Ramos (cell line): ENCODE data around the gene XXYLT1.
"Not testable (repeated sequence)": the region's sequence is repeated elsewhere in the genome, so short reads cannot be mapped to it uniquely, and the experiment has no call there.

Experiments used
- in situ Hi-C: fragments of 300-500 bp; cut with MboI; formaldehyde crosslinking; loops from one replicate; pipeline ENCODE4 v1.14.3; 2022; ENCODE audit warnings: low sequenced_read_pairs; ENCODE audit not compliant: unreplicated experiment

The XXYLT1 gene

DNA sequence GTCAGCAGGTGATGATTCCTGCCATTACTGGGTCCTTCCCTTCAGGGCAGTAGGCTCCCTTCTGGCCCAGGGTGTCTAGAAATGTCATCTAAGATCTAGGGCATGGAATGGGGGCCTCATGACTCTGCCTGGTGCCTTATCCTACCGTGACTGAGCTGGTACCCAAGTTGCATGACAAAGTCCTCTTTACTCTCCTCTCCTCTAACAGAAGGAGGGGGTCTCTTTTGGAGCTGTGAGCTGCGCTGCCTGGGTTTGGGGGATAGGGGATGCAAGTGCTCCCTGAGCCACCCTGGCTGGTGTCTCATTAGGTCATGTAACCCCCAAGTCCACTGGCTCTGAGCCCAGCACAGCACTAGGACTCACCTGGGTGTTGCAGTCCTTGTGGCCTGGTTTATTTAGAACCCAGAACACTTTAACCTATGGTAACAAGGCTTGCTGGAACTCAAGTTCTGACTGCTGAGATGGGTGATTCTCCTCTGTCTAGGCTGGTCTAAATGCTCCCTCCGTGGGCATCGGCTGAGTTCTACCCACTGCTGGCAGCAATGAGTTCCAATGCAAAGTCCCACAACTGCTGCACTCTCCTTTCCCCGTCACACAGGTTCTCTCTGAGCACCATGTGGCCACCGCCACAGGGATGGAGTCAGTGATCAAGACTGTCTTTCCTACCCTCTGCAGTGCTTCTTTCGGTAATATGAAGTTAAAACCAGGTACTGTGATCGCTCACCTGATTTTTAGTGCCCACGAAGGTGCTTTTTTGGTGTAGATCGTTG is 34.0 kb downstream of the XXYLT1 start:
- in situ Hi-C loops: no loop called here

DNA sequence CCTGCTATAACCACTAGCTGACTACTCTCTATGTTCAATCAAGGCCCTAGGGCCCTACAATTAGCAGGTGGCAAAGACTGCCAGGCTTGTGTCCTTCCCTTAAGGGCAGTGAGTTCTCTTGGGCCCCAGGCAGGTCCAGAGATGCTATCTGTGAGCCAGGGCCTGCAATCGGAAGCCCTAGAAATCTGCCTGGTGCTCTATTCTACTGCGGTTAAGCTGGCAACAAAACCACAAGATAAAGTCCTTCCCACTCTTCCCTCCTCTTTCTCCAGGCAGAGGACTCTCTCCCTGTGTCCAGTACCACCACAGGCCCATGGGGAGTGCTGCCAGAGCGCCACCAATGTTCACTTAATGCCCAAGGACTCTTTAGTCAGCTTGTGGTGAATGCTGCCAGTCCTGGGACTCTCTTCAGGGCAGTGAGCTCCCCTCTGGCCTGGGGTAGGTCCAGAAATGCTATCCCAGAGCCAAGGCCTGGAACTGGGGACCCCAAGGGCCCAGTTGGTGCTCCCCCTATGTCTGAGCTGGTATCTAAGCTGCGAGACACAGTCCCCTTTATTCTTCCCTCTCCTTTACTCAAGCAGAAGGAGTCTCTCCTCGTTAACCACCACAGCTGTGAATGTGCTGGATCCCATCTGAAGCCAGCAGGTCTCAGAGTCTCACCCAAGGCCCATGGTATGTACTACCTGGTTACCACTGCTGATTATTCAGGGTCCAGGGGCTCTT is 34.7 kb downstream of the XXYLT1 start:
- in situ Hi-C loops: no loop called here

DNA sequence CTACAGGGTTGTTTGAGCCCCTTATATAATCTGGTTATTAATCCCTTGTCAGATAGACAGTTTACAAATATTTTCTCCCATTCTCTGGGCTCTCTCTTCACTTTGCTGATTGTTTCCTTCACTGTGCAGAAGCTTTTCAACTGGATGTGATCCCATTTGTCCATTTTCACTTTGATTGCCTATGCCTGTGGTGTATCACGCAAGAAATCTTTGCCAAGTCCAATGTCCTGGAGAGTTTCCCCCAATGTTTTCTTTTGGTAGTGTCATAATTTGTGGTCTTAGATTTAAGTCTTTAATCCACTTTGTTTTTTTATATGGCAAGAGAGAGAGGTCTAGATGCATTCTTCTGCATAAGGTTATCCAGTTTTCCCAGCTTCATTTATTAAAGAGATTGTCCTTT is 40.7 kb downstream of the XXYLT1 start:
- in situ Hi-C loops: no loop called here

DNA sequence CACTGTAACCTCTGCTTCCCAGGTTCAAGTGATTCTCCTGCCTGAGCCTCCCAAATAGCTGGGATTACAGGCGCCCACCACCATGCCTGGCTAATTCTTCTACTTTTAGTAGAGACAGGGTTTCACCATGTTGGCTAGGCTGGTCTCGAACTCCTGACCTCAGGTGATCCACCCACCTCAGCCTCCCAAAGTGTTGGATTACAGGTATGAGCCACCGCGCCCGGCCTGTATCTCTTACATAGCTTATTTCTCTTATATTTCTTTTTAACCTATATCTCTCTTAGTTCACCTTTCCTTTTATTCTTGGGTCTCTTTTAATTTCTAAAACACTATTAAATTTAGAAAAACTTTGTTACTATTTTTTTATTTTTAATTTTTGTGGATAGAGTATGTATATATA is 42.1 kb downstream of the XXYLT1 start:
- in situ Hi-C loops: not testable (repeated sequence)

DNA sequence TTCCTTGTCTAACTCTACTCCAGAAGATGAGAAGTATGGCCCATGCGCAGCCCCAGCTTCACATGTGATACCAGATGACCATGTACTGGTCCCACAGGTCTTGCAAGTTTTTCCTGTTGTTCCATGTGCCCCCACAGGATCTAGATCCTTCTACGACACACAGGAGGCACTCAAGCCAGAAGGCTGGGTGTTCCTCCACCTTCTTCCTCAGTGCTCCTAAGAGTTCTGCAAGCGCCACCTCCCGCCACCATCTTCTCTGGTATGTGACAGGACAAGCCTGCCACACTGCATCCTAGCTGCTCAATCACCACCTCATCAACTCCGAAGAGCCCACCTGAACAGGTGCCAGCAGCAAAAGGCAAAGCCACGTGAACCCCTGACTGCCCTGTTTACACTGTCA is 43.1 kb downstream of the XXYLT1 start:
- in situ Hi-C loops: no loop called here

DNA sequence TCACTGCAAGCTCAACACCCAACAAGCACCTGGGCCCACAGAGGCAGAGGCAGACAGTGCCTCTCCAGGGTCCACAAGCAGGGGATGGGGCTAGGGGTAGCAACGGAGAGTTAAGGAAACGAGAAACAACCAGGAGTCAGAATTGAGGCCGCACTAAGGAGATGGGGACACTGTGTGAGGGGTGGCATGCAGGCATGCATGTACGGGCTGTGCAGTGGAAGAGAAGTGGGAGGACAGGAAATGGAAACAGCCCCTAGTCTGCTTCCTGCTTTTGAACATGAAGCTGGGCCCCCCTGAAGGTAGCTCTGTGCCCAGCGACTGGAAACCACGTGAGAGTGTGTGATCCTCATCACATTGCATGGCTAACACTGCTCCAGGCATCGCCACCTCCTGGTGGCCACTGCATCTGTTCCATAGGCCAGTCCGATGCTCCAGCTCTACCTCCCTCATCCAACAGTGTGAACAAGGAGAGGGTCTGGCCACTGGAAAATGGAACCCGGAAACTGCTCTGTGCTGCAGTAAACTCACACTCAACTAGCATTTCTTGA is 44.0 kb downstream of the XXYLT1 start:
- in situ Hi-C loops: no loop called here

DNA sequence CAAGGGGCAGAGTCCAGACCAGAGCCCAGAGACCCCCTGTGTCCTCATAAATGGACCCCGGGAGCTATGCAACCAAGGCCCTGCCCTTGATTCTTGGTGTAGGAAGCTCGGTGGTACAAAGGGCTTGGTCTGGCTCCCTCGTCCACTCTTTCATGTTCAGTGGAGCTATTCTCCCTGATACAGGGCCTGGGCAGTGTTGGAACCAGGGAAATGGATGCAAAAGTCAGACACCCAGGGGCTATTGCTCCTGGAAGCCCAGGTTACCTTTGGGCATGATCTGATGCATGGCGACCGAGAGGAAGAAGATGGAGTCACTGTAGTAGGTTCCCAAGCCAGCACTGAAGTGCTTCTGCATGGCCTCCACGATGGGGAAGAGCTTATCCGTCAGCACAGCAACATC is 44.5 kb downstream of the XXYLT1 start:
- in situ Hi-C loops: no loop called here

DNA sequence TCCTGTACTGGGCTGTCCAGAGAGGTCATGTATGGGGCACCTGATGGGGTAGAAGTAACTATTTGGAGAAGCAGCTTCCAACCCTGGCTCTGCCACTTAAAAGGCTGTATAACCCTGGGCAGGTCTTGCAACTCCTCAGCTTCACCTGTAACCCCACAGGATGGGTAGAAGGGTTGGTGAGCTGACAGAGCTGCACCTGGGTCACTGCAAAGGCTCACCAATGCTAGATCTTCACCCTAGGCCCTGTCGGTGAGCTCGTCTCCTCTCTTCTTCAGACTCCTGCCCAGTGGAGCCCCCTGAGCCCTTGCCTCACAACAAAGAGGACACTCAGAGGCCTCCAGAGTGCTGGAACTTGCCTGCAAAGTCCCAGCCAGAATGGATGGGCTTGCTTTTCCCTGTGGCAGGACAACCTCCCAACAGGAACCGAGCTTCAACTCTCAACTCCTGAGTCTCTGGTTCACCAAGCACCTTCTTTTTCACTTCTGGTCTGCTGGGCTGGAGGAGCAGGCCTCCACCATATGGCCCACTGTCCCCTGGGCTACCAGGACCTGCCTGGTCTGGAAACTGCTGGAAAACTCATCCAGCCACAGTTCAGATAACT is 45.9 kb downstream of the XXYLT1 start:
- in situ Hi-C loops: no loop called here

DNA sequence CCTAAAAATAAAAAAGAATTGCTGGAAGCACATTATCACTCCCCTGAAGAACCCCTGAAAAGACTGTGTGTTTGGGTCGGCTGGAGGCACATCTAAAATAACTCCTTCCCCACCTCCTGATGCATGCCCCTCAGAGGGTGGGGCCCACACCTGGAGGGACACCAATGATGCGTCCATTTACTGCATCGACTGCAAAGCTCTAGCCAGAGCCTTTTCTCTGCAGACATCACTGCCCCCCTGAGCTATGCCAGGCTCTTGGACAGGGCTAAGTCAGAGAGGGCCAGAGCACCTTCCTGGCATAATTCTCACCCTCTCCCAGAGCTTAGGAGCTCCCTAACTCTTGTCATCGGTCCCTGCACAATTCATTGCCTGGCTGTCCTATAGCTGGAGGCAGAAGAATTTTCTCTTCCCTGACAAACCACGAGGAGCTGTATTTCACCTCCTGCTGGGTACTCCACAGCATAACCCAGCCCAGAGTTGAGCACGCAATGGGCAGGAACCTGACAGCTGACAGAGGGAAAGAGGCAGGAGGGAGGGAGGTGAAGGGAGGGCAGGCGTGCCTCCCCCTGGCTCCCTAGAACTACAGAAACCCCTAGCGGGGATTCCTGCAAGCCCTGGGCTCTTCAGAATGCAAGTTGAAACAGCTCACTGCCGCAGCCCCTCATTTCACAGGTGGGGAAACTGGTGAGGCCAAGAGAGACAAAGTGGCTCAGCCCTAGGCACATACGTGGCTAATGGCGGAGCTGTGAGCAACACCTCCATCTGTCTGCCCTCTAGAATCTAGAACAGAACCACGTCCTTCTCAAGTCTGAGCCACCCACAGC is 46.6 kb downstream of the XXYLT1 start:
- in situ Hi-C loops: no loop called here

DNA sequence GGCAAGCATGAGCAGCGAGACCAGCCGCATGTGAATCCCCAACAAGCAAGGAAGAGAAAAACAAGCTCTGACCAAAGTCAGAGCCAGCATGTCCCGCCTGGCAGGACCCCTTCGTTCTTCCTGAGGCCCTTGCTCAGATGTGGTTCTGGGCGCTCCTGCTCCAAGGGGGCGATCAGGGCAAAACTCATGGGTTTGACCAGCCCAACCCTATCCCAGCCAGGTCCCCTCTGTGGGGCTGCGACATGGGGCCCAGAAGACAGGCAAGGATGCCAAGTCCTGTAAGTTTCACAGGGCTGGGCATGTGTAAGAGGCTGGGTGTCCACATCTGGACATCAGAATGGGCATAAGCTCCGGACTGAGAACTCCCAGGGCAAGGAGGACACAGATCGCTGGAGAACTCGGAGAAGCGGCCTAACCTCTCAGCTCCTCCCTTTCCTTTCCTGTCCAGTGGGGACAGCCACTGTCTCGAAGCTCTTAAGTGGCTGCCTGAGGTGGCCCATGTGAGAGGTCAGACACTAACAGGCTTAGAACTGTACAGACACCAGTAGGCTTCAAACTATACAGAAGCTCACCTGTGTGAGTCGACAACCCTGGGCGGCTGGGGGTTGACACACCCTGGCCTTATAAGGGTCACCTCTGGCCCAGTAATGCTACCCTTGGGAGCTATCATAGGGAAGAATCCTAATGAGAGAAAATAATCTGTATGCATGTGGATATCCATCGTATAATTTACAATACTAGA is 48.9 kb downstream of the XXYLT1 start:
- in situ Hi-C loops: no loop called here

DNA sequence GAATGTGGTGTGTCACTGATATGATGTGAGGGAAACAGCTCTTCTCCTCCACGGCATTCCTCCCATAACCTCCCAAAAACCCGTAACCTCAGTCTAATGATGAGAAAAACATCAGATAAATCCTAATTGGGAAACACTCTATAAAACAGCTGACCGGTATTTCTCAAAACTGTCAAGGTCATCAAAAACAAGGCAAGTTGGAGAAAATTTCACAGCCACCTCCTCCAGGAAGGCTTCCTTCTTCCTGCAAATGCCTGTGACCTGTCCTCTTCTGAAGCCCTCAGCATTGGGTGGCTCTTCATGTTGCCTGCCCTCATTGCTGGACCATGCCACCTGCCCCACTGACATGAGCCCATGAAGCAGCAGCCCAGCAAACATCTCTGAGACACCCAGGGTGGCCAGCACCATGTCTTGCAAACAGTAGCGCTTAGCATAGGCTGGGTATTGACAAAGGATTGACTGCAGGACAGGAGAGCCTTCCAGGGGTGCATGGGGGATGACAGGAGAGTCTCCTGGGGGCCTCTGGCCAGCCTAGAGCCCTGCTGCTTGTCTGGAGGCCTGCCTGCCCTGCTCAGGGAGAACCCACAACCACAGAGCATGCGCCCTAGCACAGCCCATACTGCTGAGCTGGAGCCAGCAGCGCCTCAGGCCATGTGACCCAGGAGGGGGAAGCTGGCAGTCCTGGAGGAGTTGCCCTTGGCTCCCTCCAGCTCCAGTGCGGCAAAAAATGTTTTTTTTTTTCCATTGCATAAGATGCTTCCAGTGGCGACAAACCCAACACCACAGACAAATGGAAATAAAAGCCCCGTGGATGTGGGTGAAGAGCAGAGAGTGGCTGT is 49.7 kb downstream of the XXYLT1 start:
- in situ Hi-C loops: no loop called here

DNA sequence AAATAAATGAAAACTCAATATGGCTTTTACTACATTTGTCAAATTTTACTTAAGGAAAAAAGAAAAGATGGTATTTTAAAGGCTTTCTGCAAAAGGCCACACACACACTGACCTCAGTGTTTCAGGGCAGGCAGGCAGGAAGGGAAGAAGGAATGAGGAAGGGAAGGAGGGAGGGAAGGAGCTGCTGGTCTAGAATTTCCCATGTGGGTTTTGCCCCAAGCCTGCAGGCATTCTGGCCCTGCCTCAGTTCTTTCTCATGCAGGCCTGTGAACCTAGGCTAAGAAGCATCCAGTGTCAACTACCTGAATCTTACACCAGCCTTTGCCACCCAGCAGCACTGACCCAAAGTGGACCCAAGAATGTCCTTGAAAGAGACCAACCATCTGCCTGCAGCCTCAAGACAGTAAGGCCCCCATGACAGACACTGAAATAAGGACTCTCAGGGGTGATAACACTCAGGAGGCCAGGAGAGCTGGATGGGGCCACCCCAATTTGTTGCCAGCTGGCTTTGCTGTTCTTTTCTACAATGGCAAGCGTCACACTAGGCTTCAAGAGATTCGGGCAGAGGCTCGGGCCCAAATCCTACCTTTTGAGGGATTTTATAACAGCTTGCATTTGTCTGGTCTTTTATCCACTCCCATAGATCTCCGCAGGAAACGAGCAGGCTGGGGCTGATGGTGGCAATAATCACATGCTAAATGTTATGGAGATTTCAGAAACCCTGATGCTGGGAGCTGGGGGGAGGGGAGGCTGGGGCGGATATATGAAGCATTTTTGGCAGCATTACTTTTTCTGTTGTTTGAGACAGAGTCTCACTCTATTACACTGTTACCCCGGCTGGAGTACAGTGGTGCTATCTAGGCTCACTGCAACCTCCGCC is 51.4 kb downstream of the XXYLT1 start:
- in situ Hi-C loops: no loop called here

DNA sequence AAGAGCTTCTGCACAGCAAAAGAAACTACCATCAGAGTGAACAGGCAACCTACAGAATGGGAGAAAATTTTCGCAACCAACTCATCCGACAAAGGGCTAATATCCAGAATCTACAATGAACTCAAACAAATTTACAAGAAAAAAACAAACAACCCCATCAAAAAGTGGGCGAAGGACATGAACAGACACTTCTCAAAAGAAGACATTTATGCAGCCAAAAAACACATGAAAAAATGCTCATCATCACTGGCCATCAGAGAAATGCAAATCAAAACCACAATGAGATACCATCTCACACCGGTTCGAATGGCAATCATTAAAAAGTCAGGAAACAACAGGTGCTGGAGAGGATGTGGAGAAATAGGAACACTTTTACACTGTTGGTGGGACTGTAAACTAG is 52.6 kb downstream of the XXYLT1 start:
- in situ Hi-C loops: not testable (repeated sequence)

DNA sequence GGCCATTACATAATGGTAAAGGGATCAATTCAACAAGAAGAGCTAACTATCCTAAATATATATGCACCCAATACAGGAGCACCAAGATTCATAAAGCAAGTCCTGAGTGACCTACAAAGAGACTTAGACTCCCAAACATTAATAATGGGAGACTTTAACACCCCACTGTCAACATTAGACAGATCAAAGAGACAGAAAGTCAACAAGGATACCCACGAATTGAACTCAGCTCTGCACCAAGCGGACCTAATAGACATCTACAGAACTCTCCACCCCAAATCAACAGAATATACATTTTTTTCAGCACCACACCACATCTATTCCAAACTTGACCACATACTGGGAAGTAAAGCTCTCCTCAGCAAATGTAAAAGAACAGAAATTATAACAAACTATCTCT is 55.4 kb downstream of the XXYLT1 start:
- in situ Hi-C loops: not testable (repeated sequence)

DNA sequence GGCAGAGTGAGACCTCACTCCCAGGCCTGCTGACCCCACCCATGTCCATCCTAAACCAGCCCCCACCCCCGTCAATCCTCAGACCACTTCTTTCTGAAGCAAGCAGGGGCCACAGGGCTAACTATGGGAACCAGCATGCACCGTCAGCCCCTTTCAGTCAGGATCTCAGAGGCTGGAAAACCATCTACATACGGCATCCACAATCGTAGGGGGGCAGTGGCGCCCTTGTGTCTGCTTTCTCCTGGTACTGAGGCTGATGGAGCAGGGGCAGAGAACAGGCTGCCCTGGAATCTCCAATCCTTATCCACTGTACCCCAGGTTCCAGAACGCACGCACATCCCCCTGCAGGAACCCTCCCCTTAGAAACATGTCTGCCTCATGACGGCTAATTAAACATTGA is 56.6 kb downstream of the XXYLT1 start:
- in situ Hi-C loops: no loop called here

DNA sequence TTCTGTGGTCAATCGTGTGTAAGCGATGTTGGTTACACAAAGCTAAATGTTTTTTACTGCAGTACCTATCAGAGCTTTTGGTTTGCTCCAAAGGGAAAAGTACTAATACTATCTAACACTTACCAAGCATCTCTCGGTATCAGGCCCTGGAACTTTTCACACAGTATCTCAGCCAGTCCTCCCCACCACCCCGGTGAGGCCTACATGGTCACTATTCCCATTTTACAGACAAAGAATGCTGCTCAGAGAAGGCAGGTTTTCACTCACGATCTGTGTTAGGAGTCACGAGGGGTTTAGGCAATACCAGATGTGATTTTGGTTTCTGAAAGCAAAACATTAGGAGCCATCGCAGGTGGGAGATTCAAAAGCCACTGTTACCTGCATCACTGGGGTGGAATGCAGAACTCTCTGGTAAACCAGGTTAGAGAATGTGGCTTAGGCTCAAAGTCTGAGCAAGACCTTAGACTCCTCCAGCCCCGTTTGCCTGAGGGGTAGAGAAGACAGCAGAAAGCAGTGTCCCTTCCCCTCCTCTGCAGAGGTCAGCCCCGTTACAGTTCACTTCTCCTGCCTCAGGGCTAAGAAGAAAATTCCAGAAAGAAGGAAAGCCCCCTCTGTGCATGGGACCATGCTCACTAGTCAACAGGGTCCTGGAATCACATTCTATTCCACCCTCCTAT is 57.2 kb downstream of the XXYLT1 start:
- in situ Hi-C loops: no loop called here

DNA sequence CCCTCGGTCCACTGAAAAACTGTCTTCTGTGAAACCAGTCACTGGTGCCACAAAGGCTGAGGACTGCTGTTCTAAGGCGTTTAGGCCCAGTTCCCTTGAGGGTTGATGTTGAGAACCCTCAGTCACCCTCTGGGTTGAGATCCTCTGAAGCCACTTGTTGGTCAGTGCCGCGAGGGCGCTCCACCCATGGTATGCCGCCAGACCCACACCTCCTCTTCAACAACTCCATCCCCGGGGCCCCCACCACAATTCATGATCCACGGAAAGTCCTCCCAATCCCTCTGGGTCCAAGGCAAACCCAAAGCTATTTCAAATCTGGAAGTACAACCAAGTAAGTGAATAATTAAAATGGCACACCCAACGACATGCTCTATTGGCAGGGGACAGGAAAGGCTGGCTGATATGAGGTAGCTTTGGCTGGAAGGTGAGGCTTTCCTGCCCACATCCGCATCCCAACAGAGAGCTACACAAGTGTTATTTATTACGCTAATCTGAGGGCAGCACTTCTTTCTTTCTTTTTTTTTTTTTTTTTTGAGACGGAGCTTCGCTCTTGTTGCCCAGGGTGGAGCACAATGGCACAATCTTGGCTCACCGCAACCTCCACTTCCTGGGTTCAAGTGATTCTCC is 58.1 kb downstream of the XXYLT1 start:
- in situ Hi-C loops: no loop called here
